ENCODE measurements around the gene FIP1L1. TPM values are rescaled to one million over a fixed set of nuclear protein-coding genes. Genes with fewer than 3 reads are reported as not detected.
"Not testable (repeated sequence)": the region's sequence is repeated elsewhere in the genome, so short reads cannot be mapped to it uniquely, and the experiment has no call there.

Gene FIP1L1
- 63.4 TPM for polyA plus RNA-seq

GRCh38 chr4:53377319-53378170 is at the start of gene FIP1L1:
Gene FIP1L1, plus strand, starts transcription at chr4:53377641. Its CDS starts 198 bp downstream, at chr4:53377839.
- no peaks in the 10 kb centered on the region for H3K36me3 Mint-ChIP-seq
- peaks cover 3% of the 10 kb centered on the region for H3K27me3 Mint-ChIP-seq
- H3K27ac Mint-ChIP-seq = peak within 1 kb of the TSS; percentile 99 to 100 (median 99)
- peaks cover 0 to 2% (median 0%) of the 10 kb centered on the region in 3 donors for H3K9me3 Mint-ChIP-seq
- peaks cover 19 to 35% (median 29%) of the 10 kb centered on the region in 3 donors for H3K4me1 Mint-ChIP-seq
- H3K4me3 Mint-ChIP-seq = peak within 1 kb of the TSS; percentile 99 to 100 (median 100)

GRCh38 chr4:53334916-53335315 is 42.5 kb upstream of the FIP1L1 start:
- not testable (repeated sequence) for H3K27ac Mint-ChIP-seq, H3K4me3 Mint-ChIP-seq, H3K4me1 Mint-ChIP-seq, H3K9me3 Mint-ChIP-seq, H3K36me3 Mint-ChIP-seq, H3K27me3 Mint-ChIP-seq

GRCh38 chr4:53340145-53340544 is 37.3 kb upstream of the FIP1L1 start:
- H3K9me3 Mint-ChIP-seq, H3K27ac Mint-ChIP-seq, H3K4me3 Mint-ChIP-seq, H3K27me3 Mint-ChIP-seq: not testable (repeated sequence)
- H3K4me1 Mint-ChIP-seq = peaks cover 5 to 16% (median 14%) of the 10 kb centered on the region in 3 donors
- H3K36me3 Mint-ChIP-seq = peaks cover 23% of the 10 kb centered on the region

GRCh38 chr4:53346392-53346791 is 31.0 kb upstream of the FIP1L1 start:
- H3K27ac Mint-ChIP-seq = not testable (repeated sequence)
- H3K36me3 Mint-ChIP-seq = peaks cover 42% of the 10 kb centered on the region

GRCh38 chr4:53346920-53347852 is 30.3 kb upstream of the FIP1L1 start:
- Mint-ChIP-seq H3K27me3 (no peaks in the 10 kb centered on the region), H3K4me3 (no peak overlapping the region), H3K9me3 (peaks cover 4 to 5% (median 4%) of the 10 kb centered on the region in 3 donors), H3K27ac (peak overlapping the region in 1 of 3 donors; percentile 25), H3K36me3 (peaks cover 42% of the 10 kb centered on the region), H3K4me1 (peaks cover 5 to 16% (median 10%) of the 10 kb centered on the region in 3 donors)

More at GRCh38 chr4:53346392-53346791, 31.0 kb upstream of the FIP1L1 start:
- H3K4me3 Mint-ChIP-seq, H3K27me3 Mint-ChIP-seq, H3K9me3 Mint-ChIP-seq: not testable (repeated sequence)
- H3K4me1 Mint-ChIP-seq = peaks cover 9 to 20% (median 10%) of the 10 kb centered on the region in 3 donors

- H3K27me3 Mint-ChIP-seq = no peaks in the 10 kb centered on the region
- no peak overlapping the region for H3K4me3 Mint-ChIP-seq
- H3K9me3 Mint-ChIP-seq = peaks cover 4 to 5% (median 4%) of the 10 kb centered on the region in 3 donors
- no peak overlapping the region for H3K27ac Mint-ChIP-seq
- peaks cover 40% of the 10 kb centered on the region for H3K36me3 Mint-ChIP-seq
- H3K4me1 Mint-ChIP-seq = peaks cover 4 to 15% (median 6%) of the 10 kb centered on the region in 3 donors
Observed at GRCh38 chr4:53348046-53348445, 29.4 kb upstream of the FIP1L1 start.

- Mint-ChIP-seq H3K27ac (no peak overlapping the region), H3K9me3 (peaks cover 2 to 5% (median 4%) of the 10 kb centered on the region in 3 donors), H3K27me3 (no peaks in the 10 kb centered on the region), H3K36me3 (peaks cover 33% of the 10 kb centered on the region), H3K4me1 (peaks cover 3 to 15% (median 4%) of the 10 kb centered on the region in 3 donors), H3K4me3 (no peak overlapping the region)
Observed at GRCh38 chr4:53349091-53349491, 28.4 kb upstream of the FIP1L1 start.

GRCh38 chr4:53354012-53354722 is 23.3 kb upstream of the FIP1L1 start:
- Mint-ChIP-seq H3K4me3 (no peak overlapping the region), H3K9me3 (no peaks in the 10 kb centered on the region), H3K4me1 (peaks cover 4 to 9% (median 6%) of the 10 kb centered on the region in 3 donors), H3K27ac (no peak overlapping the region), H3K27me3 (no peaks in the 10 kb centered on the region), H3K36me3 (peaks cover 21% of the 10 kb centered on the region)

- H3K4me1 Mint-ChIP-seq = peaks cover 8 to 22% (median 21%) of the 10 kb centered on the region in 3 donors
- no peaks in the 10 kb centered on the region for H3K9me3 Mint-ChIP-seq
- no peak overlapping the region for H3K4me3 Mint-ChIP-seq
- no peak overlapping the region for H3K27ac Mint-ChIP-seq
- H3K27me3 Mint-ChIP-seq = no peaks in the 10 kb centered on the region
- peaks cover 12% of the 10 kb centered on the region for H3K36me3 Mint-ChIP-seq
Observed at GRCh38 chr4:53355930-53356521, 21.4 kb upstream of the FIP1L1 start.

- H3K27ac Mint-ChIP-seq = no peak overlapping the region
- H3K27me3 Mint-ChIP-seq = no peaks in the 10 kb centered on the region
- no peak overlapping the region for H3K4me3 Mint-ChIP-seq
- peaks cover 3% of the 10 kb centered on the region for H3K36me3 Mint-ChIP-seq
- peaks cover 32 to 53% (median 47%) of the 10 kb centered on the region in 3 donors for H3K4me1 Mint-ChIP-seq
- H3K9me3 Mint-ChIP-seq = no peaks in the 10 kb centered on the region
Observed at GRCh38 chr4:53361451-53361850, 16.0 kb upstream of the FIP1L1 start.

GRCh38 chr4:53362093-53362492 is 15.3 kb upstream of the FIP1L1 start:
- Mint-ChIP-seq H3K36me3 (peaks cover 3% of the 10 kb centered on the region), H3K27ac (peak overlapping the region in 1 of 3 donors; percentile 41), H3K4me3 (peak overlapping the region in 2 of 4 donors; percentile 38 to 79), H3K9me3 (no peaks in the 10 kb centered on the region), H3K27me3 (no peaks in the 10 kb centered on the region), H3K4me1 (peaks cover 32 to 56% (median 50%) of the 10 kb centered on the region in 3 donors)

GRCh38 chr4:53364624-53365023 is 12.8 kb upstream of the FIP1L1 start:
- no peaks in the 10 kb centered on the region for H3K27me3 Mint-ChIP-seq
- no peaks in the 10 kb centered on the region for H3K9me3 Mint-ChIP-seq
- H3K27ac Mint-ChIP-seq = peak overlapping the region; percentile 8 to 98 (median 96)
- no peaks in the 10 kb centered on the region for H3K36me3 Mint-ChIP-seq
- H3K4me3 Mint-ChIP-seq = peak overlapping the region; percentile 93 to 99 (median 98)
- H3K4me1 Mint-ChIP-seq = peaks cover 28 to 54% (median 47%) of the 10 kb centered on the region in 3 donors

GRCh38 chr4:53365121-53365485 is 12.3 kb upstream of the FIP1L1 start:
- Mint-ChIP-seq H3K9me3 (no peaks in the 10 kb centered on the region), H3K4me3 (peak overlapping the region; percentile 93 to 99 (median 98)), H3K27me3 (peaks cover 3% of the 10 kb centered on the region), H3K36me3 (no peaks in the 10 kb centered on the region), H3K27ac (peak overlapping the region; percentile 96 to 98 (median 97)), H3K4me1 (peaks cover 29 to 49% (median 43%) of the 10 kb centered on the region in 3 donors)

All from IgD-negative memory B cell (primary cell).